ENCODE results near the gene TSPAN16. TPM values are rescaled to one million over a fixed set of nuclear protein-coding genes. Genes with fewer than 3 reads are reported as not detected.

Gene TSPAN16
- total and polyA plus RNA-seq, 2 of the 13 experiments (the other 11 are each of a cell fraction or from before 2014, with no cell fraction given): not detected

DNA sequence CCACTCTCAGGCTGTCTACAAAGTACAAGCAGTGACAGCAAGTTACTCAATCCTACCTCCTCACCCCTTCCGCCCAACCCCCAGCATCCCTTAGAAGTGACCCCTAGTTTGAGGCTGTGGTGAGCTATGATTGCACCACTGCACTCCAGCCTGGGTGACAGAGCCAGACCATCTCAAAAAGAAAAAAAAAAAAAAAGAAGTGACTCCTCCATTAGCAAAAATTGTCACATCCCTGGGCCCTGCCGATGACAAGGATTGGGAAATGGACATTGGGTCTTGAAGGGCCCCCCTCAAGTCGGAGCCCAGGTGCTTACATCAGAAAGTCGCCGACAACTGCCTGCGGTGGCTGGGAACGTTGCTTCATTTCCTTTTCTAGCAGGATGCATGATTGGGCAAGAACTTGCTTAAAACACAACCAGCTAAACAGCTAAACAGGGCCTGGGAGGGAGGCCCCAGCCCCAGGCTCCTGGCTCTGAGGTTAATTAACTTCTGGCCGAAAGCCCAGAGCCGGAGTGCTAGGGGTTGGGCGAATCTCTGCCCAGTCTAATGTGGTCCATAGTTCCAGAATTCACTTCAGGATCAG is 28.2 kb downstream of the TSPAN16 start (continued):
- TF ChIP-seq, protein P1, sequence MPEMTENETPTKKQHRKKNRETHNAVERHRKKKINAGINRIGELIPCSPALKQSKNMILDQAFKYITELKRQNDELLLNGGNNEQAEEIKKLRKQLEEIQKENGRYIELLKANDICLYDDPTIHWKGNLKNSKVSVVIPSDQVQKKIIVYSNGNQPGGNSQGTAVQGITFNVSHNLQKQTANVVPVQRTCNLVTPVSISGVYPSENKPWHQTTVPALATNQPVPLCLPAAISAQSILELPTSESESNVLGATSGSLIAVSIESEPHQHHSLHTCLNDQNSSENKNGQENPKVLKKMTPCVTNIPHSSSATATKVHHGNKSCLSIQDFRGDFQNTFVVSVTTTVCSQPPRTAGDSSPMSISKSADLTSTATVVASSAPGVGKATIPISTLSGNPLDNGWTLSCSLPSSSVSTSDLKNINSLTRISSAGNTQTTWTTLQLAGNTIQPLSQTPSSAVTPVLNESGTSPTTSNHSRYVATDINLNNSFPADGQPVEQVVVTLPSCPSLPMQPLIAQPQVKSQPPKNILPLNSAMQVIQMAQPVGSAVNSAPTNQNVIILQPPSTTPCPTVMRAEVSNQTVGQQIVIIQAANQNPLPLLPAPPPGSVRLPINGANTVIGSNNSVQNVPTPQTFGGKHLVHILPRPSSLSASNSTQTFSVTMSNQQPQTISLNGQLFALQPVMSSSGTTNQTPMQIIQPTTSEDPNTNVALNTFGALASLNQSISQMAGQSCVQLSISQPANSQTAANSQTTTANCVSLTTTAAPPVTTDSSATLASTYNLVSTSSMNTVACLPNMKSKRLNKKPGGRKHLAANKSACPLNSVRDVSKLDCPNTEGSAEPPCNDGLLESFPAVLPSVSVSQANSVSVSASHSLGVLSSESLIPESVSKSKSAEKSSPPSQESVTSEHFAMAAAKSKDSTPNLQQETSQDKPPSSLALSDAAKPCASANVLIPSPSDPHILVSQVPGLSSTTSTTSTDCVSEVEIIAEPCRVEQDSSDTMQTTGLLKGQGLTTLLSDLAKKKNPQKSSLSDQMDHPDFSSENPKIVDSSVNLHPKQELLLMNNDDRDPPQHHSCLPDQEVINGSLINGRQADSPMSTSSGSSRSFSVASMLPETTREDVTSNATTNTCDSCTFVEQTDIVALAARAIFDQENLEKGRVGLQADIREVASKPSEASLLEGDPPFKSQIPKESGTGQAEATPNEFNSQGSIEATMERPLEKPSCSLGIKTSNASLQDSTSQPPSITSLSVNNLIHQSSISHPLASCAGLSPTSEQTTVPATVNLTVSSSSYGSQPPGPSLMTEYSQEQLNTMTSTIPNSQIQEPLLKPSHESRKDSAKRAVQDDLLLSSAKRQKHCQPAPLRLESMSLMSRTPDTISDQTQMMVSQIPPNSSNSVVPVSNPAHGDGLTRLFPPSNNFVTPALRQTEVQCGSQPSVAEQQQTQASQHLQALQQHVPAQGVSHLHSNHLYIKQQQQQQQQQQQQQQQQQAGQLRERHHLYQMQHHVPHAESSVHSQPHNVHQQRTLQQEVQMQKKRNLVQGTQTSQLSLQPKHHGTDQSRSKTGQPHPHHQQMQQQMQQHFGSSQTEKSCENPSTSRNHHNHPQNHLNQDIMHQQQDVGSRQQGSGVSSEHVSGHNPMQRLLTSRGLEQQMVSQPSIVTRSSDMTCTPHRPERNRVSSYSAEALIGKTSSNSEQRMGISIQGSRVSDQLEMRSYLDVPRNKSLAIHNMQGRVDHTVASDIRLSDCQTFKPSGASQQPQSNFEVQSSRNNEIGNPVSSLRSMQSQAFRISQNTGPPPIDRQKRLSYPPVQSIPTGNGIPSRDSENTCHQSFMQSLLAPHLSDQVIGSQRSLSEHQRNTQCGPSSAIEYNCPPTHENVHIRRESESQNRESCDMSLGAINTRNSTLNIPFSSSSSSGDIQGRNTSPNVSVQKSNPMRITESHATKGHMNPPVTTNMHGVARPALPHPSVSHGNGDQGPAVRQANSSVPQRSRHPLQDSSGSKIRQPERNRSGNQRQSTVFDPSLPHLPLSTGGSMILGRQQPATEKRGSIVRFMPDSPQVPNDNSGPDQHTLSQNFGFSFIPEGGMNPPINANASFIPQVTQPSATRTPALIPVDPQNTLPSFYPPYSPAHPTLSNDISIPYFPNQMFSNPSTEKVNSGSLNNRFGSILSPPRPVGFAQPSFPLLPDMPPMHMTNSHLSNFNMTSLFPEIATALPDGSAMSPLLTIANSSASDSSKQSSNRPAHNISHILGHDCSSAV (CRISPR knock-in tag; IDR thresholded peaks at IDR 0.05; ENCODE audit: borderline replicate concordance): no peak
- peak; percentile 70; the same call in 1 of the 2 replicates for TF ChIP-seq FOXK1 (CRISPR knock-in tag; IDR thresholded peaks at IDR 0.05; ENCODE audit: borderline replicate concordance, low read depth)
- no peak for TF ChIP-seq ZNF235 (CRISPR knock-in tag; IDR thresholded peaks at IDR 0.05; ENCODE audit: borderline replicate concordance)
- no peak for TF ChIP-seq SNAPC2 (CRISPR knock-in tag; IDR thresholded peaks at IDR 0.05)
- TF ChIP-seq CHD2 (IDR thresholded peaks at IDR 0.05; ENCODE audit: low read depth, low read length): no peak
- TF ChIP-seq U2AF2 (IDR thresholded peaks at IDR 0.05; ENCODE audit: low read depth, low read length): no peak
- TF ChIP-seq ZNF607 (CRISPR knock-in tag; IDR thresholded peaks at IDR 0.05; ENCODE audit: borderline replicate concordance): no peak
- TF ChIP-seq ZNF282 (IDR thresholded peaks at IDR 0.05; ENCODE audit: partially characterized antibody): no peak
- TF ChIP-seq, protein P2, sequence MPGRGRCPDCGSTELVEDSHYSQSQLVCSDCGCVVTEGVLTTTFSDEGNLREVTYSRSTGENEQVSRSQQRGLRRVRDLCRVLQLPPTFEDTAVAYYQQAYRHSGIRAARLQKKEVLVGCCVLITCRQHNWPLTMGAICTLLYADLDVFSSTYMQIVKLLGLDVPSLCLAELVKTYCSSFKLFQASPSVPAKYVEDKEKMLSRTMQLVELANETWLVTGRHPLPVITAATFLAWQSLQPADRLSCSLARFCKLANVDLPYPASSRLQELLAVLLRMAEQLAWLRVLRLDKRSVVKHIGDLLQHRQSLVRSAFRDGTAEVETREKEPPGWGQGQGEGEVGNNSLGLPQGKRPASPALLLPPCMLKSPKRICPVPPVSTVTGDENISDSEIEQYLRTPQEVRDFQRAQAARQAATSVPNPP (CRISPR knock-in tag; IDR thresholded peaks at IDR 0.05): no peak
- peak; percentile 49 for TF ChIP-seq NR2F6 (IDR thresholded peaks at IDR 0.05)
- TF ChIP-seq NR2F6 (CRISPR knock-in tag; IDR thresholded peaks at IDR 0.05): peak; percentile 73
- TF ChIP-seq TCF12 (IDR thresholded peaks at IDR 0.05): no peak
- no peak for TF ChIP-seq TCF12 (CRISPR knock-in tag; IDR thresholded peaks at IDR 0.05)
- TF ChIP-seq, protein P3, sequence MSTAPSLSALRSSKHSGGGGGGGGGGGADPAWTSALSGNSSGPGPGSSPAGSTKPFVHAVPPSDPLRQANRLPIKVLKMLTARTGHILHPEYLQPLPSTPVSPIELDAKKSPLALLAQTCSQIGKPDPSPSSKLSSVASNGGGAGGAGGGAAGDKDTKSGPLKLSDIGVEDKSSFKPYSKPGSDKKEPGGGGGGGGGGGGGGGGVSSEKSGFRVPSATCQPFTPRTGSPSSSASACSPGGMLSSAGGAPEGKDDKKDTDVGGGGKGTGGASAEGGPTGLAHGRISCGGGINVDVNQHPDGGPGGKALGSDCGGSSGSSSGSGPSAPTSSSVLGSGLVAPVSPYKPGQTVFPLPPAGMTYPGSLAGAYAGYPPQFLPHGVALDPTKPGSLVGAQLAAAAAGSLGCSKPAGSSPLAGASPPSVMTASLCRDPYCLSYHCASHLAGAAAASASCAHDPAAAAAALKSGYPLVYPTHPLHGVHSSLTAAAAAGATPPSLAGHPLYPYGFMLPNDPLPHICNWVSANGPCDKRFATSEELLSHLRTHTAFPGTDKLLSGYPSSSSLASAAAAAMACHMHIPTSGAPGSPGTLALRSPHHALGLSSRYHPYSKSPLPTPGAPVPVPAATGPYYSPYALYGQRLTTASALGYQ (CRISPR knock-in tag; IDR thresholded peaks at IDR 0.05): no peak
- no peak for TF ChIP-seq NCOA5 (CRISPR knock-in tag; IDR thresholded peaks at IDR 0.05)
- TF ChIP-seq RNF2 (conservative IDR thresholded peaks at IDR 0.05; ENCODE audit: low read depth): no peak
- peak; percentile 68; the same call in 1 of the 2 replicates for TF ChIP-seq SALL1 (CRISPR knock-in tag; IDR thresholded peaks at IDR 0.05)
- TF ChIP-seq RAD51 (IDR thresholded peaks at IDR 0.05; ENCODE audit: borderline replicate concordance): no peak
- TF ChIP-seq ZBTB8A (CRISPR knock-in tag; IDR thresholded peaks at IDR 0.05; ENCODE audit: borderline replicate concordance, low read depth): no peak
- TF ChIP-seq MTA3 (CRISPR knock-in tag; IDR thresholded peaks at IDR 0.05): no peak
- TF ChIP-seq RFX3 (CRISPR knock-in tag; IDR thresholded peaks at IDR 0.05): no peak
- TF ChIP-seq KLF9 (CRISPR knock-in tag; IDR thresholded peaks at IDR 0.05; ENCODE audit: low read depth): no peak
- TF ChIP-seq ZNF547 (CRISPR knock-in tag; IDR thresholded peaks at IDR 0.05): no peak
